HG03045 (cell line): ENCODE data around the gene UNCX.

Experiments used
- ATAC-seq: cut with Tn5 transposase; IDR thresholded peaks from one replicate; pipeline ENCODE4 v1.9.1; 2021; ENCODE audit warnings: mild to moderate bottlenecking, moderate library complexity; ENCODE audit not compliant: unreplicated experiment

Gene UNCX

DNA sequence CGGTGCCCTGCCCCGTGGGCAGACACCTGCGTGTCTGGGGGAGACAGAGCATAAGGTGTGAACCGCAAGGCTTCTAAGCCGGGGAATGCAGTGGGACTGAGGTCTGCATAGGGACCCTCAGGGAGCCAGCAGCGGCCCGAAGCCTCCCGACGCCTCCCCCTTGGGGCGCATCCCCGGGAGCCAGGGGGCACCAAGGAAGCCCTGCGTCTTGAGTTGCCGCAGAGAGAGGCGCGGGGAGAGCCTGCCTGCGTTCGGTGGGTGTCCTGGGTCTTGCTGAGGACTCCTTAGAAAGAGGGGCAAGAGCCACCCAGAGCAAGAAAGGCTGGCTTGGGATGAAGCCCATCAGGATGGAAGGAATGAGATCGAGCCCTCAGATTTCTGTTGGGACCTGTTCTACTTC is 18.2 kb upstream of the UNCX start:
- no peak for ATAC-seq

GRCh38 chr7:1218541-1219165 is 14.0 kb upstream of the UNCX start:
- no peak for ATAC-seq

- ATAC-seq, result no peak
Measured at GRCh38 chr7:1219498-1219897, 13.2 kb upstream of the UNCX start.

- no peak for ATAC-seq
Measured at GRCh38 chr7:1220000-1220726, 12.5 kb upstream of the UNCX start.

GRCh38 chr7:1220977-1221745 is 11.5 kb upstream of the UNCX start:
- ATAC-seq, result no peak

GRCh38 chr7:1223196-1223981 is 9.3 kb upstream of the UNCX start:
- ATAC-seq, result no peak

- no peak for ATAC-seq
Measured at GRCh38 chr7:1224086-1224716, 8.5 kb upstream of the UNCX start.

DNA sequence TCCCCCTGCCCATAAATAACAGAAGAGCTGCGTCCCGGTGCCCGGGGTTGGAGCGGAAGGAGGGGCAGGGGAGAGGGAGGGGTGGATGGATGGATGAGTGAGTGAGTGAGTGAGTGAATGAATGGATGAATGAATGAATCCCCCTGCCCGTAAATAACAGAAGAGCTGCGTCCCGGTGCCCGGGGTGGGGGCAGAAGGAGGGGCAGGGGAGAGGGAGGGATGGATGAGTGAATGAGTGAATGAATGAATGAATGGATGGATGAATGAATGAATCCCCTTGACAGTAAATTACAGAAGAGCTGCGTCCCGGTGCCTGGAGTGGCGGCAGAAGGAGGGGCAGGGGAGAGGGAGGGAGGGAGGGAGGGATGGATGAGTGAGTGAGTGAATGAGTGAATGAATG is 7.6 kb upstream of the UNCX start:
- ATAC-seq, result no peak

DNA sequence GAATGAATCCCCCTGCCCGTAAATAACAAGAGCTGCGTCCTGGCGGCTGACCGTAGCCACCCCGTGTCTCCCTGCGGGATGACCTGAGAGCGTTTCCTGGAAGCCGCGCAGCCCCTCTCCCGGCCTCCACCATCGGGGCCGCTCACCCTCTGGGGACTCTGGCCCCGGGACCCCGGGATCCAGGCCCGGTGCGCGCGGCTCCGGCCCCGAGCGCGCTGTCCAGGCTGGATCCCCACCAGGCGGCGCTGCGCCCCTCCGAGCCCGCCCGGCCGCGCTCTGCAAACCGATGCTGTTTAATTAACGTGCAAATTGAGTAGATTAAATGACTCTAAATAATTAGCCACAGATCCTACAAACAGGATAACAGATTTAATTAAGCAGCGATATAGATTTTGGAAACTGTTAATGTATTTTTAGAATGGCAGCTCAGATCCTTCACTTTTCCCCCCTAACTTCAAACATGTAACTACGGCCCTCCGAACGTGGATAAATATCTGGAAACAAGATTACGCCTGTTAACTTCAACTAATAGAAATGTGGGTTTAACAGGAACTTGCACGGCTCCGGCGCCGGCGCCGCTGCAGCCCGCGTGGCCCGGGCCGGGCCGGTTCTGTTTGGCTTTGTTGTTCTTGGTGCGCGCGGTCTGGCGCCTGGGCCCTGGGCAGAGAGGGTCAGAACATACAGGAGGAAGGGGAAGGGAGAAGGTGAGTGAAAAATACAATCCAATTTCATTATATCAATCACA is 7.1 kb upstream of the UNCX start:
- no peak for ATAC-seq

DNA sequence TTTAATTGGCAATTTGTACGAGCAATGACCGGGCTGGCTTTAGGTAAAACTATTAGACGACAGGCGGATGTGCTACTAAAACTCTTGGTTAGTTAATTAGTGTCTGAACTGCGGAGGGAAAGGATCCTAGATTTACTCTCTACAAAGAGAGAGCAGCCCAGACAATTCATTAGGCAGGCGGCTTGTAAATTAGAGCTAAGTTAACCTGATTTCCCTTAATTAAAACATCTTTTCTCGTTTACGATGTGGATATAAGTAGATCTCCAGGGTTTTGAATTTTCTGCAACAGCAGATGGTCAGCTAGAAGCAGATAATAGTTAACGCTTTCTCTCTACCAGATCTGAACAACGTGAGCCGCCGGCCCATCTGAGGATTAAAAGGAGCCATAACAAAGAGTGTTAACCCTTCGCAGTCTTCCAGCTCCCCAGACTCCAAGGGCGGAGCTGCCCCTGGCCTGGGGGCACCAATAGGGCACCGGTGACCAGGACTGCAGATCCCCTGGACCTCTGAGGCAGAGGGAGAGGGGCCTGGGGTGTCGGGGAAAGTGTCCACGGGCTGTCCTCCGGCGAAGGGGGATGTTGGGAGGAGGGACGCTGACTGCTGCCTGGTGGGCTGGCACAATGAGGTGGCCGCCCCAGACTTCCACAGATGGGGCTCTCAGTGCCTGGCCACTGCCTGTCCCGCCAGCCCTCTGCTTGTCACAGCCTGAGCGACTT is 6.3 kb upstream of the UNCX start:
- ATAC-seq, result no peak

DNA sequence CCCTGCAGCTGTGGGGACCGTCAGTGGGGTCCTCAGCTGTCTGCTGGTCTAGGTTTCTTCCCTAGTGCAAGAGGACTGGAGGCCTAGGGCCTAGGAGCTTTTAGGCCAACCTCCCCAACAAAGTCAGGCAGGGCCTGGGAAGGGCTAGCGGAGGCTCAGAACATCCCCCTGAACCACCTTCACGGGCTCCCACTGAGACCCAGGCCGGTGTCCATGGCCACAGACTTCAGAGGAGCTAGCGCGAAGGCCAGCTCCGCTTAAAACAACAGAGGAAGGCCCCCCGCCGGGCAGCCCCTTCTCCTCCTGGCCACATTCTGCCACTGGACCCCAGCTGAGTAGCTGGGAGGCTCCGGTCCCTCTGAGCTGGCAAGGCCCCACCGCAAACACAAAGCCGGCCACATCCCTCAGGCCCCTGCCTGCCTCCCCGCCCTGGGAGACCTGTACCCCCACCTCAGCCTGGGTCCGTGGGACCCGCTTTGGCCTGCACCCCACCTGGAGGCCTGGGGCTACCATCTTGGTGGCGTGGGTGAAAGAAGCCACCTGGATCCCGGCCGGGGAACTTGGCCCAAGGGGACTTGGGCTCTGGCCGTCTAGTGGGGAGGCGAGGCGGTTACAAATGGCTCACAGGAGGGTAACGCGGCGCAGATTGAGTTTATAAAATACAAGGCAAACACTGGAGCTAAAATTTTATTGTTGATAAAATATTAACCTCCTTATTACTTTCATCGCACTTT is 5.4 kb upstream of the UNCX start:
- no peak for ATAC-seq

DNA sequence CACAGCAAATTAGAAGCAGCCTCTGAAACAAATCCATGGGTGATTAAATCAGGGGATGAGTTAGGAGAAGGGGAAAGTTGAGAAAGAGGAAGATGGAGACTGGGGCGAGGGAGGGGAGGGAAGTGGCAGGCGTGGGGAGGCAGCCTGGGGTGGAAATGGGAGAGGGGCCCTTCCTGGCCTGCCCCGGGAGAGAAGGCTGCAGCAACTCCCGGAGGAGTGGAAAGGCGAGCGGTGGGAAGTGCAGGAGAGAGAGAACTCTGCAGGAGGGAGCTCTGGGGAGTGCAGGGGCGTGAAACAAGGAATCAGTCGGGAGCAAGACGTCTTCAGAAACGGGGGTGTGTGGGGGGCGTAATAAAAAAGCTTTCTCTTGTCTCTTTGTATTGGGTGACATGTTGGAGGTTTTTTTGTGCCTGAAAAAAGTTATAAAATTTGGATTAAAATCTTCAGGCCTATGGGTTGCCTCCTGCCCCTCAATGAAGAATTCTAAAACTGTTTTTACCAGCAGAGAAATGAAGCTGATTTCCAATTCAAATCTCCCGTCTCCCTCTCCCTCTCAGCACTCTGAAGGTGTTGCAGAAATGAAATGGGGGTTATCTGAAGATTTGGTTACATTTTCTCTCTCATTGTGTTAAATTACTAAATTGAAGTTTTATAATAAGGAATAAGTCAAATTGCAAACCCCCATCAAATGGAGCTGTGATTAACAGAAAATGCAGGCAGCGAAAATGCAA is 4.7 kb upstream of the UNCX start:
- ATAC-seq, result no peak

DNA sequence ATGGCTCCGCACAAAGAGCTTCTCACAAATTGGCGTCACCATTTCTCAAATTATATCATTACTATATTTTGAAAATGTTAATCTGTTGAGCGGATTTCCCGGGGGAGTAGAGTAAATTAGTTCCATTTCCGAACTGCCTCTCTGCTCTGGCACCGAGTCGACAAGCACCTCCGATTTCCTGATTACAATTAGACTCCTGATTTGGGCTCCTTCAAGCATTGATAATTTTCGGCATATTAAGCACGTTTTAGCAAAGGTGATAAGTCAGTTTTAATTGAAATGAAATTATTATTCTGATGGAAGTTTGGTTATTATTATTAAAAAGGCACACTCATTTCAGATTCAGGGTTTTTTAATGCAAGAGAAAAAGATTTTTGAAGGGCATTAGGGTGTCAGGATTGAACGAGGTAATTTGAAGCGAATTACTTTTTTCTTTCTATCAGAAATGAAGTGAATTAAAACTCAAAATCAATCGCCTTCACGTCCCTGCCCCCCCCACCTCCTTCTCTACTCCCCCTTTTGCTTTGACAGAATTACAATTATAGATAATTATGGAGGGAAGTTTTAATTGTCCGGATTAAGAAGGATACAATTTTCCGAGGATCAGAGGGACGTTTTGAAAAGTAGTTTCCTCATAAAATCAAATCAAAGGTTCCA is 4.0 kb upstream of the UNCX start:
- no peak for ATAC-seq

DNA sequence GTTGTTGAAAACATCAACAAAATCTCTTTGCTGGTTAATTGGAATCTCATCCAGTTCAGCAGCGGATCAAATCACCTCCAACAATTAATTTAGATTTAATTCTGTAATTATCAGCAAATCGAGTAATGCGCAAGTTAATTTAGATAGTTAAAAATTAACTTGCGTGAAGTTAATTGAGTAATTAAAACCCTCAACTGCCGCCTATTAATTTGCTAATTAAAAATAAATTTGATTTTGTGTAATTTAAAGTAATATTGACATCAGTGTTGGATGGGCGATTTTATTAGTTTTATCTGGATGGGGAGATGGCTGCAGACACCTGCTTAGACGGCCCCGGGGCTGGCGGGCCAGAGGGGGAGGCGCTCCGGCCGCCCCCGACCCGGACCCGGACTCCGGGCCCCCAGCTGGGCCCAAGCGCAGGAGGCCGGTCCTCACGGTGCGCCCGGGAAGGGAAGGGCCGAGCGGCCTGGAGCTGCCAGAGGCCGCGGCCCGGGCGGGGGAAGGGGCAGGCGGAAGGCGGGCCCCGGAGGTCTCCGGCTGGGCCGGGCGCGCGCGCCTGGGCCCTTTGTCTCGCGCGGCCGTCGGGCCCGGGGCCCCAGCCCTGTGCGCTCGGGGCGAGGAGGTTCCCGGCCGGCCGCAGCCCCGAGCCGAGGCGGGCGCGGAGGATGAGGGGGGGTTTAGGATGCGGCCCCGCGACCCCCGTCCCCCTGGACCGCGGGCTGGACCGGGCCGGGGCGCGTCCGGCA is 3.3 kb upstream of the UNCX start:
- ATAC-seq, result no peak

- no peak for ATAC-seq
Measured at GRCh38 chr7:1229956-1230355, 2.7 kb upstream of the UNCX start.

DNA sequence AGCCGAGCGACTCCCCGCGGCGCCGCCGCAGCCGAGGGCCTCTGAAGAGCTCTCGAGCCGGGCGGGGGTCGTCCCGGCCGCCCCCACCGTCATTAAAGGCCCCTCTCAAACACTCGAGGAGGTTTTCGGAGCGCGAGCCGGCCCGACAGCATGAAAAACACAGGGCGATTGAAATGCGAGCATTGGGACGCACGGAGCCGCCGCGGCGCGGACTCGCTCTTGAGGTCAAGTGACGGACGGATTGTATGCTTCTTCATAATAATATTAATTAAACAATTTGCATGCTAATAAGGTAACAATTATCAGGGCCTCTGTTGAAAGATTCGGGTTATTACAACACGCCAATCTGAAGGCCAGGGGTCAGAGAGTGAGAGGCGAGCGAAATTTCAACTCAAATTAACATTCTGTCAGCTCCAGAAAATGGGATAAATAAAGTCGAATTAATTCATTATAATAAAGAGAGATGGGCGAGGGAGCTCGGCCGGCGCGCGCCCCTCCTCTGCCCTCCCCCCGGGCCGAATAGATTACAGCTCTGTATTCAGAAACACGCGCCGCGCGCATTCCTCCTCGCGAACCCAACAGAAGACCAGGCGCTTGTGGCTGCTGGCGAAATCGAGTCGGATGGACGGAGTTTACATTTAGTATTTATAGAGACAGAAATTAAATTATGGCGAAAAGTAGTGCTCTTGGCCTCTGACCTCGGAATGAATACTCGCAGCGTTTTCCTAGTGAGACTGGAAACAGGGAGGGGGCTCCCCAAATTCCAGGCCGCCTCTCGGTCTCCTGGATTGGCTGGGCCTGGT is 2.1 kb upstream of the UNCX start:
- no peak for ATAC-seq
